ENCODE measurements around the gene MED10. TPM values are rescaled to one million over a fixed set of nuclear protein-coding genes. Genes with fewer than 3 reads are reported as not detected.

The MED10 gene
- total RNA-seq, 4 donors from 2014 or later, result 20.3 to 41.4 (median 27.9) TPM

- no peak overlapping the region for H3K27ac ChIP-seq
- H3K36me3 ChIP-seq, result peaks cover 0 to 17% (median 0%) of the 10 kb centered on the region in 3 donors
- H3K9me3 ChIP-seq, result no peaks in the 10 kb centered on the region
- H3K4me1 ChIP-seq, result no peaks in the 10 kb centered on the region
- 90 to 94% methylated on average over 1 of the region's 1 CpG for WGBS, 2 donors
- H3K27me3 ChIP-seq, result no peaks in the 10 kb centered on the region
- TF ChIP-seq POLR2A (IDR thresholded peaks at IDR 0.05), result no peak
- TF ChIP-seq EP300 (IDR thresholded peaks at IDR 0.05), result no peak
- TF ChIP-seq, protein P1, sequence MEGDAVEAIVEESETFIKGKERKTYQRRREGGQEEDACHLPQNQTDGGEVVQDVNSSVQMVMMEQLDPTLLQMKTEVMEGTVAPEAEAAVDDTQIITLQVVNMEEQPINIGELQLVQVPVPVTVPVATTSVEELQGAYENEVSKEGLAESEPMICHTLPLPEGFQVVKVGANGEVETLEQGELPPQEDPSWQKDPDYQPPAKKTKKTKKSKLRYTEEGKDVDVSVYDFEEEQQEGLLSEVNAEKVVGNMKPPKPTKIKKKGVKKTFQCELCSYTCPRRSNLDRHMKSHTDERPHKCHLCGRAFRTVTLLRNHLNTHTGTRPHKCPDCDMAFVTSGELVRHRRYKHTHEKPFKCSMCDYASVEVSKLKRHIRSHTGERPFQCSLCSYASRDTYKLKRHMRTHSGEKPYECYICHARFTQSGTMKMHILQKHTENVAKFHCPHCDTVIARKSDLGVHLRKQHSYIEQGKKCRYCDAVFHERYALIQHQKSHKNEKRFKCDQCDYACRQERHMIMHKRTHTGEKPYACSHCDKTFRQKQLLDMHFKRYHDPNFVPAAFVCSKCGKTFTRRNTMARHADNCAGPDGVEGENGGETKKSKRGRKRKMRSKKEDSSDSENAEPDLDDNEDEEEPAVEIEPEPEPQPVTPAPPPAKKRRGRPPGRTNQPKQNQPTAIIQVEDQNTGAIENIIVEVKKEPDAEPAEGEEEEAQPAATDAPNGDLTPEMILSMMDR (IDR thresholded peaks at IDR 0.05), result no peak
- DNase-seq (ENCODE audit: low spot score in 2 of 2), result no peak
- H3K4me3 ChIP-seq, result no peak overlapping the region
These were observed 38.2 kb downstream of the MED10 start for GRCh38 chr5:6340100-6340499.

DNA sequence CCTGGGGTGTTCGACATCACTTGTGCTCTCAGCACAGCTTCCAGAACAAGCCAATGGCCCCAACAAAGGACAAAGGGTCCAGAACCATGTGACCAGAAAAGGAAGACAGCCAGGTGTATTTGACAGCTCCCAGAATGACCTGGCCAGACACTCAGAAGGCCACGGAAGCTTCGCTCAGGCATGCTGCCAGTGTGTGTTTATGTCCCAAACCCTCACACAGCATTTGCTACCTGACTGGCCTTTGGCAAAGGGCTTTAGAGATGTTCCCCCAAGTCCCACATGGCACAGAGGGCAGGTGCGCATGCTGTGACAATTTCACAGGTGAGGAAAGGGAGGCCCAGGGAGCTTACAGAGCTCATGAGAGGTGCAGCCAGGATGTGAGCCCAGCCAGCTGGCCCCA is 39.5 kb downstream of the MED10 start:
- H3K4me3 ChIP-seq, result no peak overlapping the region
- peaks cover 0 to 29% (median 0%) of the 10 kb centered on the region in 3 donors for H3K36me3 ChIP-seq
- DNase-seq (ENCODE audit: low spot score in 2 of 2), result no peak
- H3K9me3 ChIP-seq, result no peaks in the 10 kb centered on the region
- no peaks in the 10 kb centered on the region for H3K4me1 ChIP-seq
- H3K27me3 ChIP-seq, result no peaks in the 10 kb centered on the region
- H3K27ac ChIP-seq, result no peak overlapping the region
- 91 to 100% methylated on average over 4 of the region's 4 CpGs for WGBS, 2 donors
- TF ChIP-seq, protein P1 (IDR thresholded peaks at IDR 0.05), result no peak
- TF ChIP-seq EP300 (IDR thresholded peaks at IDR 0.05) (no peak), POLR2A (IDR thresholded peaks at IDR 0.05) (no peak)

DNA sequence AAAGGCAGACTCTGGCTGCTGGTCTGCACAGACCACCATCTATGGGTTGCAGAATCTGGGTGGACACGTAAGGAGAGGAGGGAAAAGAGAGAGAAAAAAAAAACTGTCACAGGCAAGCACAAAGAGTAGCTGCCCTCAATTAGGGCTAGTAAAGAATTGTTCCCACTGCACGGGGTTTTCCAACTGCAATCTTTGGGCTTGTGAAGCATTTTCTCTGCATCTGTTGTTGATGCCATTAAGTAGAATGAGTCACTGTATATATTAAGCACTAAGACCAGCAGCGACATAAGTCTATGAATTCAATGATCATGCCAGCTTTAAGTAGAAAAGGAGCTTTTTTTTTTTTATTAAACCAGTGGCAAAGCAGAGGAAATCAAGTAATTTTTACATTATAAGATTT is 40.2 kb downstream of the MED10 start:
- H3K27me3 ChIP-seq, result no peaks in the 10 kb centered on the region
- H3K4me1 ChIP-seq, result no peaks in the 10 kb centered on the region
- peaks cover 0 to 36% (median 0%) of the 10 kb centered on the region in 3 donors for H3K36me3 ChIP-seq
- no peaks in the 10 kb centered on the region for H3K9me3 ChIP-seq
- no peak overlapping the region for H3K4me3 ChIP-seq
- no peak for DNase-seq (ENCODE audit: low spot score in 2 of 2)
- TF ChIP-seq EP300 (IDR thresholded peaks at IDR 0.05) (no peak), POLR2A (IDR thresholded peaks at IDR 0.05) (no peak)
- TF ChIP-seq, protein P1 (IDR thresholded peaks at IDR 0.05), result no peak
- no peak overlapping the region for H3K27ac ChIP-seq
- WGBS, 2 donors, result 55 to 56% methylated on average over 3 of the region's 3 CpGs

GRCh38 chr5:6333182-6333905 is 45.0 kb downstream of the MED10 start:
- WGBS, 2 donors, result 78 to 81% methylated on average over 5 of the region's 5 CpGs
- peaks cover 0 to 26% (median 8%) of the 10 kb centered on the region in 4 donors for H3K9me3 ChIP-seq
- no peaks in the 10 kb centered on the region for H3K4me1 ChIP-seq
- TF ChIP-seq, protein P1 (IDR thresholded peaks at IDR 0.05), result no peak
- TF ChIP-seq EP300 (IDR thresholded peaks at IDR 0.05), result no peak
- TF ChIP-seq POLR2A (IDR thresholded peaks at IDR 0.05), result no peak
- no peaks in the 10 kb centered on the region for H3K27me3 ChIP-seq
- no peak overlapping the region for H3K4me3 ChIP-seq
- peaks cover 0 to 70% (median 0%) of the 10 kb centered on the region in 3 donors for H3K36me3 ChIP-seq
- H3K27ac ChIP-seq, result no peak overlapping the region
- DNase-seq (ENCODE audit: low spot score in 2 of 2), result no peak

- Histone ChIP-seq H3K4me1 (no peaks in the 10 kb centered on the region), H3K27me3 (no peaks in the 10 kb centered on the region), H3K9me3 (peaks cover 0 to 26% (median 8%) of the 10 kb centered on the region in 4 donors), H3K4me3 (no peak overlapping the region), H3K27ac (no peak overlapping the region), H3K36me3 (peaks cover 0 to 50% (median 0%) of the 10 kb centered on the region in 3 donors)
- TF ChIP-seq, protein P1 (IDR thresholded peaks at IDR 0.05), result no peak
- TF ChIP-seq POLR2A (IDR thresholded peaks at IDR 0.05), result no peak
- TF ChIP-seq EP300 (IDR thresholded peaks at IDR 0.05), result no peak
- 44 to 46% methylated on average over 3 of the region's 3 CpGs for WGBS, 2 donors
- no peak for DNase-seq (ENCODE audit: low spot score in 2 of 2)
These were observed 50.2 kb downstream of the MED10 start for GRCh38 chr5:6328173-6328572.
